Putamen (tissue), 1 donor: Measurements from ENCODE around the gene PPP2R5A.
"Not testable (repeated sequence)": the region's sequence is repeated elsewhere in the genome, so short reads cannot be mapped to it uniquely, and the experiment has no call there.

Experiments used
- DNase-seq: peaks from one replicate; pipeline ENCODE4 v3.0.0-alpha.2; 2016; ENCODE audit warnings: low spot score

Gene PPP2R5A

GRCh38 chr1:212267460-212267859 is 17.8 kb upstream of the PPP2R5A start:
- no peak for DNase-seq

DNA sequence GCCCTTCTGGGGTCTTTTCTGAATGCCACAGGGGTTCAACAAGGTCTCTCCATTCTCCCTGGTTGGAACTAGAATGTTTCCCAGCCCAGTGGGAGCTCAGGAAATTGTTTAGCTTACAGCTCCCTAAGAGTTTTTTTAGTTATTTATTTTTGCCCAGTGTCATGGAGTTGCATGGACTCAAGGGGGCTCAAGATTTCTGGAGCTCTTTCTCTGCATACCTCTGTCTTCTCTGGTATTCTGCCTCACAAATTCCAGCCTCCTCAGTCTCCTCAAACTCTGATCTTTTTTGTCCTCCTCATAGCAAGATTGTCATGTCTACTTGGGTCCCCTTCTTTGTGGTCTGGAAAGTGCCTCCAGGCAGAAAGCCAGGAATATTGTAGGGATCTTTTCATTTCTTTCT is 15.9 kb upstream of the PPP2R5A start:
- DNase-seq, result no peak

GRCh38 chr1:212270564-212270963 is 14.6 kb upstream of the PPP2R5A start:
- DNase-seq, result no peak

- no peak for DNase-seq
Observed at GRCh38 chr1:212271234-212271633, 14.0 kb upstream of the PPP2R5A start.

- no peak for DNase-seq
Observed at GRCh38 chr1:212271823-212272485, 13.3 kb upstream of the PPP2R5A start.

- DNase-seq, result no peak
Observed at GRCh38 chr1:212281590-212281989, 3.6 kb upstream of the PPP2R5A start.

DNA sequence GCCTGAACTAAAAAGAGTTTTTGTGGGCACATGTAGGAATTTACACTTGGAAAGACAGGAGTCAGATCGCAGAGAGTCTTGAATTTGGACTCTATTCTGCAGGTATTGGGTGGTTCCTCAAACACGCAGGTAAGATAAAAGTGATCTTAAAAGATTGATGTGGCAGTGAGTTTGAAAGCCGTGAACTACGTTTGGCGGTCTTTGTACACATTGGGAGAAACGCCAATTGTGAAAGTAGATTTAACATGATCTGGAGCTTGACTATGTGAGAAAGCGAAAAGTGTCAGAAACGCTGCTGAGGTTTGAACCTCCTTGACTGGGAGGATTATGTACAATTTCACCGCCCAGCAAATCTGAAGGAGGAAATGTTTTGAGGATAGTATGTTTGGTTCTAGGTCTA is 1.5 kb upstream of the PPP2R5A start:
- no peak for DNase-seq

GRCh38 chr1:212284332-212284743 is 872 bp upstream of the PPP2R5A start:
- no peak for DNase-seq

DNA sequence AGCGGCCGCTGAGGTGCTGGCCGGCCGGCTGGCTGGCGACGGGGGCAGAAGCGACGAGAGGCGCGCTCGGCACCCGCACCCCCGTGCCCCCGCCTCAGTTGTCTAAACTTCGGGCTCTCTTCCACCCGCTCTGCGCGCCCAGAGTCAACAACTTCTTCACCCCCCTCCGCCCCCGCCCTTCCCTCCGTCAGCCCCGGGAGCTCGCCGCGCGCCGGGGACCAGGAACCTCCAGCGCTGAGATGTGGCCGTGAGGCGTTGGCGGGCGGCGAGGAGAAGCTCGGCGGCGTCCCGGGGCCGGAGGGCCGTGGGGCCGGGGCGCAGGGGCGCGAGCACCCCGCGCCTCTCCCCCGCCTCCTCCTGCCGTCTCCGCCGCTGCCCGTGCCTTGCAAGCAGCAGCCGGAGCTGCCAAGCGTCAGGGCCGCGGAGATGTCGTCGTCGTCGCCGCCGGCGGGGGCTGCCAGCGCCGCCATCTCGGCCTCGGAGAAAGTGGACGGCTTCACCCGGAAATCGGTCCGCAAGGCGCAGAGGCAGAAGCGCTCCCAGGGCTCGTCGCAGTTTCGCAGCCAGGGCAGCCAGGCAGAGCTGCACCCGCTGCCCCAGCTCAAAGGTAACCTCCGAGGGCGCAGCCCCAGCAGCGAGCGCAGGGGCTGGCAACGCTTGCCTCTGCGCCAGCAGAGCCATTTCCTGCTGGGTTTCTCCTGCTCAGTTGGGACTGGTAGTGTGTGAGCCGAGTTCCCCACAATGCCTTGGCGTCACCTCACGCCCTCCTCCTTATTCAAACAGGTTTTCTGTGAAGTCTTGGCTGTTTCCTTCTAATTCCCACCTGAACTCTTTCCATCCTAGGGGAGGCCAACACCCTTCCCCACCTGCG is 710 bp downstream of the PPP2R5A start:
- DNase-seq, result peak; percentile 67

DNA sequence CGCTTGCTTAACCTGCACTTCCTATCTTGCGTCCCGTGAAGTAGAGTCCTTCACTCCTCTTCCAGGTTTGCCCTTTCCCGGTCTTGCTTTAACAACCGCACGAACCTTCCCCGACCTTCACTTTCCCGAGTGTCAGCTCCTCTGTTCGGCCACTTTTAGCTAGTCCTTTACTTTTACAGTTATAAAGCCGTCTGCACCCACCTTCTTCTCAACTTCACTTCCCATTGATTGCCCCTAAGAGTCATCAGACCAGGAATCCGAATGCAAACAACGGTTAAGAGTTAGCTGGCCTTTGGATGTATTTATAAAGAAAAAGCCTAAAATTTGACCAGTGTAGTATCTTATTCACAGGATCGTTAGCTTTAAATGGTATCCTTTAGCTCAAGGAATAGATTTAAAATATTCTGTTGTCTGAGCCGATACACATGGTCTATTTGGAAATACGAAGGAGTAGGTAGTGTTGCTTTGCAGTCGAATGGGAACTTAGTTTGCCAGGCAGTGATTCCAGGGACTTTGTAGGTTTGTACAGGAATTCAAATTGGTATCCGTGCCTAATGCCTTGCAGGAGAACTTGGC is 1.4 kb downstream of the PPP2R5A start:
- DNase-seq, result no peak

- no peak for DNase-seq
Observed at GRCh38 chr1:212287261-212287895, 2.2 kb downstream of the PPP2R5A start.

- not testable (repeated sequence) for DNase-seq
Observed at GRCh38 chr1:212287995-212288394, 2.8 kb downstream of the PPP2R5A start.

DNA sequence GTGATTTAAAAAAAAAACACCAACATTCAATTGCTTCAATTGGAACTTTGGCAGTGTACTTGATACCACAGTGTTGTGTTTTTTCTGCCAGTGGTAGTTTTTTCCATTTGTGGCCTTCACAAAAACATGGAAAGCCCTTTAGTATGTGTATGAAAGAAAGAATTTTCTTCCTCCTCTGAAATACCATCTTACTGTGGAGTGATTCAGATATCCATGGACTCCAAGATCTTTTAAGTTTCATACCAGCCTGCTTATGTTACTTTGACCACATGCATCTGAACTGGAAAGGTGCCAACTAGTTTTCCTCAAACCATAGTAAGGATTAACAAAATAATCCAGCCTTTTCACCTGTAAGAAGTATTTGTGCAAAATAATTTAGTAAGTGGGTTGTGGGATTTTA is 3.4 kb downstream of the PPP2R5A start:
- DNase-seq, result no peak

DNA sequence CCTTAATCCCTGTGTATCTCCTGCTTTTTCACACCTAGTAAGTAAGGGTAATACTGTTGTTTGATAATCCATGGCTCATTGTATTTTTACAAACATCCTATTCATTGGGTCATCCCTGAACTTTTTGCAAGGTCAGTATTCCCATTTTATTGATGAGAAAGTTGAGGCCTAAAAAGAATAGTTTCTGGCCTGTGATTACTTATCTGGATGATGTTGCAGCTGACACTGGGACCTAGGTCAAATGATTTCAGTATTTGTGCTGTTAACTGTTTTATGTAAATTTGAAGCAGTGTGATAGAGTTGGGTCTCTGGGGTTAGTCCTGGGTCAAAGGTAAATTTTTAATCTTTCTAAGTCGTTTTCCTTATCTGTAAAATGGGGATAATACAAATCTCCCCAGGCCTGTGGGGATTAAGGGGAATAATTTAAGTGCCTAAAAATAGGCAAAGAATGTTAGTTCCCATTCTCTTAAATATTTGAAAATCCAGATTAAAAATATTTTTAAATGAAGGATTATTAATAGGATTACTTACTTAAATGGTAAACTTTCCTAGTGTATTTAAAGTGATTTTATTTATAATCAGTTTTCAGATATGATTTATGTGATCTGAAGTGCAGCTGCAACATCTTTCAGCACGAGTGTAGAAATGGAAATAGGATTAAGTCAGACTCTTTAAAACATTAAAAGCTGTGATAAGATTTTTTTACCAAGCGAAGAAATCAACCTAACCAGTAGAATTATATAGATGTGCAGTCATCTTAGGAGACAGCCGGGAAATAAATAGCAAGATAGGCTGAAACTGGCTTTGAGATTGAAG is 4.3 kb downstream of the PPP2R5A start:
- DNase-seq, result no peak

- DNase-seq, result no peak
Observed at GRCh38 chr1:212290608-212291007, 5.4 kb downstream of the PPP2R5A start.

DNA sequence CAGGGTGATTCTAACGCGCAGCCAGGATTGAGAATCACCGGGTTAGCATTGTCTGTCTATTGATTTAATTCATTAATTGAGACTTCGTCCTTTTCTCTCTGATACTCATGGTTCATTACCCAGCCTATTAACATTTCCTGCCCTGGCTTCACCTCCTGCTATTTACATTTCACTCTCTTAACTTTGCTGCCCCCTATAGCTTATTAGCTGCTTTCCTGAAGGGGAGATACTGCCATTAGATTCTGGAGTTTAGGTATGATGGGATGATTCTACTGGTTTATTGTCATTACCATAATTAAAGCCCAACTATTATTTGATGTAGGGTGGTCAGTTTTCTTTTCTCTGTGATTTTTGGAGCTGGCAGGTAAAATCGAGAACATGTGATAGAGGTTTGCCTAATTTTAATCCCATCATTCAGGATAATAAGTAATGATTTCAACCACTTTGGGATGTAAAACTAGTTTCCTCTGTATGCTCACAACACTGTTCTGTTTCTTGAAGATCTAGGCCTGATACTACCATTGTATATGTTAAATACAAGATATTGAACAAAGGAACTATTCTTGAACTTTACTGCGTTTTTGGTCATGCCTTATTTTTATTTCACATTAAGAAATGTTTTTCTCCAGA is 6.4 kb downstream of the PPP2R5A start:
- no peak for DNase-seq

- no peak for DNase-seq
Observed at GRCh38 chr1:212292250-212293105, 7.3 kb downstream of the PPP2R5A start.

DNA sequence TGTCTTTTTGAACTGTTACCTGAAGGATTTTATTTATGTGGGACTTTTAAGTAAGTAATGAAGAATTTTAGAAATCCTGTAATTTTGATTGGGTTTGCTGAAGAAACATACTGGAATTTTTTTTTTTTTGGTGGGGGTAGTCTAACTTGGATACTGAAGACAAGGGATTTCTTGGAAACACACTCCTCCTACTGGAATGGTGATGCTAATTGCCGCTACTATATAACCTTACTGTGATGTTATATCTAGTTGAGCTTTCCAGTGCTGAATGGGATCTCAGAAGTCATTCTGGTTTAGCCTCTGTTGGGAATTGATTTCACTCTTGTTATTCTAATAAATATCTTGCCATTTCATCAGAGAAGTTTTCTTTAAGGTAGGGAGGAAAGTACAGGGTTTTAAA is 8.4 kb downstream of the PPP2R5A start:
- no peak for DNase-seq

- DNase-seq, result no peak
Observed at GRCh38 chr1:212294983-212295382, 9.8 kb downstream of the PPP2R5A start.

DNA sequence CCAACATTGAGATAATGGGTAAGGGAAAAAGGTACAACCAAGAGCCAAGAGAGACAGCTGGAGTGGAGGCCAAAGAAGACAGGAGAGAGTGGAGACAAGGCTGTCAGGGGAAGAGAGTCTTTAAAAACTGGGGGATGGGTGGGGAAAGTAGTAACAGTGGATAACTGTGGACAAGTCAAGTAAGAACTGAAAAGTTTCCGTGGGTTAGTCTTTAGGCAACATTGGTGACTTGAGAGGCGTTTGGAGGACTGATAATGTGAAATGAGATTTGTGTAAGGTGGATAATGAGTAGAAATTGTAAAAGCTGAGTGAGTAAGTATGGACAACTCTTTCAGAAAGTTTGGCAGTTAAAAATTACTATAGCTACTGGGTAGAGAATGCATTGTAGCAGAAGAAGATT is 10.4 kb downstream of the PPP2R5A start:
- no peak for DNase-seq
